Gastrocnemius medialis (tissue), 4 donors: ENCODE data around the gene NAALAD2.

Experiments
- CTCF ChIP-seq, 5 experiments: fragments of 450-650 bp in 3 of 5; fragments of 200-600 bp in 2 of 5; sonication (generic) in 2 of 5; IDR thresholded peaks in 4 of 5; conservative IDR thresholded peaks in 1 of 5; 1 replicate in 4 of 5; 2 replicates in 1 of 5; pipeline ENCODE4 v1.5.1; 2016 to 2019; ENCODE audit warnings: antibody characterized with exemption in 5 of 5, mild to moderate bottlenecking in 3 of 5, moderate library complexity in 3 of 5
- POLR2A ChIP-seq, 2 donors: fragments of 450-650 bp; IDR thresholded peaks; one replicate each; pipeline ENCODE4 v1.6.1; 2017; ENCODE audit warnings: antibody characterized with exemption in 2 of 2, mild to moderate bottlenecking in 2 of 2, moderate library complexity in 2 of 2

GRCh38 chr11:90220391-90220790, 85.9 kb downstream of the NAALAD2 start:
- TF ChIP-seq CTCF (IDR thresholded peaks at IDR 0.05 in 4 of 5, conservative IDR thresholded peaks at IDR 0.05 in 1 of 5): no peak
- TF ChIP-seq POLR2A (IDR thresholded peaks at IDR 0.05): no peak
